ENCODE data around the gene ZNF641. TPM values are rescaled to one million over a fixed set of nuclear protein-coding genes. Genes with fewer than 3 reads are reported as not detected.
A peak's percentile ranks its signal among the peaks of the same experiment; 100 is the strongest.

Gene ZNF641
- total and polyA plus RNA-seq, 7 experiments from 2014 or later: 13.4 to 50.3 (median 26.9) TPM

DNA sequence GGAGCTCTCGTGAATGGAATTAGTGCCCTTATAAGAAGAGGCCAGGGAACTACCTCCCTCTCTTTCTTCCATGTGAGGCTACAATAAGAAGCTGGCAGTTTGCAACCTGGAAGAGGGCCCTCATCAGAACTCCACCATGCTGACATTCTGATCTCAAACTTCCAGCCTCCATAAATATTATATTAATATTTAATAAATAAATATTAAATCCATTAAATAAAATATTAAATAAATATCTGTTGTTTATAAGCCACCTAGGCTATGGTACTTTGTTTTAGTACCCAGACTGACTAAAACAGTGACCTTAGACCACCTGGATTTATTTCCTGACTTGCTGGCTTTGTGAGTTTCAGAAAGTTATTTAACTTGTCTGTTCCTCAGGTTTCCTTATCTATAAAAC is 49.9 kb downstream of the ZNF641 start:
- CTCF ChIA-PET: no interaction called here
- Mint-ChIP-seq H3K4me1 (peaks cover 9 to 15% (median 12%) of the 10 kb centered on the region in 7 donors), H3K4me3 (no peak overlapping the region), H3K36me3 (peaks cover 0 to 4% (median 0%) of the 10 kb centered on the region in 5 donors), H3K27ac (no peak overlapping the region), H3K9me3 (no peaks in the 10 kb centered on the region), H3K27me3 (peaks cover 6 to 18% (median 10%) of the 10 kb centered on the region in 5 donors)
- no peak overlapping the region for H3K27ac ChIP-seq (ENCODE audit: low read depth, low read length)
- no peaks in the 10 kb centered on the region for H3K27me3 ChIP-seq (ENCODE audit: control insufficient read depth in 2 of 2, insufficient read depth in 2 of 2, low read length in 2 of 2)
- H3K9me3 ChIP-seq (ENCODE audit: control insufficient read depth in 2 of 3, low read length in 3 of 3): no peaks in the 10 kb centered on the region
- no peak overlapping the region for H3K4me3 ChIP-seq (ENCODE audit: low read length)
- POLR2A ChIA-PET: no interaction called here
- DNase-seq: no peak
- H3K4me1 ChIP-seq (ENCODE audit: control insufficient read depth in 2 of 2, insufficient read depth in 2 of 2, low read length in 2 of 2): no peaks in the 10 kb centered on the region
- H3K36me3 ChIP-seq (ENCODE audit: control insufficient read depth in 2 of 3, insufficient read depth in 3 of 3, low read length in 3 of 3): no peaks in the 10 kb centered on the region
- no peak for ATAC-seq
- intact Hi-C loops (cut with micrococcal nuclease): no loop called here

DNA sequence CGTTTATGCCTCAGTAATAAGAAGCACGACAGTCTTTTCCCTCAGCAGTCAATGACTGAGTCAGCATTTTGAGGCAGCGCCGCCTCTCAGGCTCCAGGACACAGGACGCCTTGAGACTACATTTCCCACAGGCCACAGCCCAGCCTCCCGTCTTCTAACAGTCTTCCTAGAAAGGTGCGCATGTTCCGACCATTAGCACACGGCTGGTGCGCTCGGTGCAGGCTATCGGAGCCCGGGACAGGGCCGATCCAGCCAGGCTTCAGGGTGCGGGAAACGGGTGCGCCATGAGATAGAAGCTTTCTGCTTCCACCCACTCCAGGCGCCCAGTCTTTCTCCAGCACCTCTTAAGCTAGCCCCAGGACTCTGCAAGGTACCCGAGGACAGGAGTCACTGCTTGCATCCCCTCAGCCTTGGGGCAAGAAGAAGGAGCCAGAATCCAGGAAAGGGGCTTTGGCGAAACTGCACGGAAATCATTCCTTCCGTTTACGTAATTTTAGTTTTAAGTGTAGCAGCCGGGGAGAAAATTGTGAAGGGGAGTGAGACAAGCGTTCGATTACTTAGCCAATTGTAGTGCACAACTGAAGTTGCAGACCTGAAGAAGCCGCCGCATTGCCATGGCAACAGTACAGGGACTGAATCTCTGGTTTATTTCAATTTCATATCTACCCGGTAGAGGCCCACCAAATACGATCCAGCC is 54.0 kb downstream of the ZNF641 start:
- peak overlapping the region in 8 of 9 donors; percentile 12 to 87 (median 40) for H3K27ac Mint-ChIP-seq
- POLR2A ChIA-PET: interaction anchor here (0.7 to 1.3 kb wide), 4 partner anchors 10 to 200 kb away, joined by 3 to 4 read pairs (median 3); no protein-coding TSS in a partner anchor

DNA sequence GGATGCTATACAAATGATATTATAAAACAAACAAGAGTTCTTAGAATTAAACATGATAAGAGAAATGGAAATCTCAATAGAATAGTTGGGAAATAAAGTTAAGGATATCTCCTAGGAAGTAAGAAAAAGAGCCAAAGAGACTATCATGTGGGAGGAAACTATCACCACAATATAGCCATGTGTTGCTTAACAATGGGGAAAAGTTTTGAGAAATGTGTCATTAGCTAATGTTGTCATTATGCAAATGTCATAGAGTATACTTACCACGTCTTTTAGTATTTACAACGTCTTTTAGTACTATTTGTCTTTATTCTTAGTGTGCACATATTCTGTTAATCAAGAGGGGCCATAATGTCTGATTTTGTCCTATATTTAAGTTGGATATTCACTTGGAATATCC is 58.7 kb downstream of the ZNF641 start:
- Histone ChIP-seq H3K36me3 (ENCODE audit: control insufficient read depth in 2 of 3, insufficient read depth in 3 of 3, low read length in 3 of 3) (no peaks in the 10 kb centered on the region), H3K4me3 (ENCODE audit: low read length) (no peak overlapping the region), H3K27ac (ENCODE audit: low read depth, low read length) (no peak overlapping the region), H3K4me1 (ENCODE audit: control insufficient read depth in 2 of 2, insufficient read depth in 2 of 2, low read length in 2 of 2) (no peaks in the 10 kb centered on the region), H3K9me3 (ENCODE audit: control insufficient read depth in 2 of 3, low read length in 3 of 3) (no peaks in the 10 kb centered on the region), H3K27me3 (ENCODE audit: control insufficient read depth in 2 of 2, insufficient read depth in 2 of 2, low read length in 2 of 2) (no peaks in the 10 kb centered on the region)
- Mint-ChIP-seq H3K36me3 (peaks cover 0 to 7% (median 0%) of the 10 kb centered on the region in 5 donors), H3K27me3 (peaks cover 0 to 16% (median 7%) of the 10 kb centered on the region in 5 donors), H3K9me3 (peaks cover 0 to 2% (median 0%) of the 10 kb centered on the region in 11 donors), H3K4me1 (peaks cover 8 to 15% (median 10%) of the 10 kb centered on the region in 7 donors), H3K4me3 (no peak overlapping the region), H3K27ac (no peak overlapping the region)
- intact Hi-C loops (cut with micrococcal nuclease): no loop called here
- DNase-seq (no peak), ATAC-seq (no peak)
- CTCF ChIA-PET: no interaction called here
- POLR2A ChIA-PET: interaction anchor here (0.9 kb wide), 1 partner anchor 10 kb away, joined by 3 read pairs; no protein-coding TSS in a partner anchor

More for the DNA sequence above, 54.0 kb downstream of the ZNF641 start:
- Mint-ChIP-seq H3K4me1 (peaks cover 9 to 16% (median 12%) of the 10 kb centered on the region in 7 donors), H3K9me3 (no peaks in the 10 kb centered on the region), H3K36me3 (peaks cover 0 to 4% (median 0%) of the 10 kb centered on the region in 5 donors), H3K27me3 (peaks cover 6 to 18% (median 10%) of the 10 kb centered on the region in 5 donors), H3K4me3 (peak overlapping the region; percentile 66 to 89 (median 84))
- Histone ChIP-seq H3K9me3 (ENCODE audit: control insufficient read depth in 2 of 3, low read length in 3 of 3) (no peaks in the 10 kb centered on the region), H3K4me3 (ENCODE audit: low read length) (peak overlapping the region; percentile 45), H3K27ac (ENCODE audit: low read depth, low read length) (peak overlapping the region; percentile 50), H3K27me3 (ENCODE audit: control insufficient read depth in 2 of 2, insufficient read depth in 2 of 2, low read length in 2 of 2) (no peaks in the 10 kb centered on the region), H3K36me3 (ENCODE audit: control insufficient read depth in 2 of 3, insufficient read depth in 3 of 3, low read length in 3 of 3) (no peaks in the 10 kb centered on the region), H3K4me1 (ENCODE audit: control insufficient read depth in 2 of 2, insufficient read depth in 2 of 2, low read length in 2 of 2) (no peaks in the 10 kb centered on the region)
- CTCF ChIA-PET: interaction anchor here (2.0 kb wide), 1 partner anchor 10 kb away, joined by 4 read pairs; no protein-coding TSS in a partner anchor
- peak; percentile 81 for ATAC-seq
- peak in 8 of 9 donors; percentile 23 to 49 (median 33) for DNase-seq
- intact Hi-C loops (cut with micrococcal nuclease): loop anchor here in 1 of 2 donors (1.0 to 2.0 kb wide), 2 partner anchors 54 to 98 kb away; partner anchors contain the start of gene ZNF641

DNA sequence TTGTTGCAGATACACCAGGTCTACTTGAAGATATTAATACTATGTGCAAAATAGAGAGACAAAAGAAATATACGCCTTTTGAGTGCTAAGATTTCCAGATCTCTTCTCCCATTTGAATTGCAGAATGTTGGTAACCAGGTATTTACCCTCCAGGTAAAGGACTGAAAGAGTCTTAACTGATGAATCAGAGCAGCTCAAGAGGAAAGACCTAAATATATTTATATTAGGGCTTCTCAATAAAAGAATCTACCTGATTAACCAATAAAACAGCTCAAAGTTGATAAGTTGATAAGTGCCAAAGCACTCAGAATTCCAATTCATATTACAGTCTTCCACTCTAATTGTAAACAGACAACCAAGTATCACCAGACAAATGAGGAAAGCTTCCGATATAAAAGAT is 59.2 kb downstream of the ZNF641 start:
- H3K27me3 ChIP-seq (ENCODE audit: control insufficient read depth in 2 of 2, insufficient read depth in 2 of 2, low read length in 2 of 2): no peaks in the 10 kb centered on the region
- no peak overlapping the region for H3K4me3 ChIP-seq (ENCODE audit: low read length)
- DNase-seq: no peak
- Mint-ChIP-seq H3K4me3 (no peak overlapping the region), H3K27me3 (peaks cover 0 to 12% (median 3%) of the 10 kb centered on the region in 5 donors), H3K4me1 (peaks cover 3 to 15% (median 10%) of the 10 kb centered on the region in 7 donors), H3K9me3 (peaks cover 0 to 2% (median 0%) of the 10 kb centered on the region in 11 donors), H3K36me3 (peaks cover 0 to 6% (median 0%) of the 10 kb centered on the region in 5 donors), H3K27ac (no peak overlapping the region)
- H3K36me3 ChIP-seq (ENCODE audit: control insufficient read depth in 2 of 3, insufficient read depth in 3 of 3, low read length in 3 of 3): no peaks in the 10 kb centered on the region
- H3K4me1 ChIP-seq (ENCODE audit: control insufficient read depth in 2 of 2, insufficient read depth in 2 of 2, low read length in 2 of 2): peaks cover 2 to 3% of the 10 kb centered on the region in 2 donors
- intact Hi-C loops (cut with micrococcal nuclease): no loop called here
- no peaks in the 10 kb centered on the region for H3K9me3 ChIP-seq (ENCODE audit: control insufficient read depth in 2 of 3, low read length in 3 of 3)
- CTCF ChIA-PET: interaction anchor here (0.7 kb wide), 1 partner anchor 327 kb away, joined by 3 read pairs; no protein-coding TSS in a partner anchor
- no peak overlapping the region for H3K27ac ChIP-seq (ENCODE audit: low read depth, low read length)
- ATAC-seq: no peak
- POLR2A ChIA-PET: interaction anchor here (0.9 kb wide), 1 partner anchor 11 kb away, joined by 3 read pairs; no protein-coding TSS in a partner anchor

DNA sequence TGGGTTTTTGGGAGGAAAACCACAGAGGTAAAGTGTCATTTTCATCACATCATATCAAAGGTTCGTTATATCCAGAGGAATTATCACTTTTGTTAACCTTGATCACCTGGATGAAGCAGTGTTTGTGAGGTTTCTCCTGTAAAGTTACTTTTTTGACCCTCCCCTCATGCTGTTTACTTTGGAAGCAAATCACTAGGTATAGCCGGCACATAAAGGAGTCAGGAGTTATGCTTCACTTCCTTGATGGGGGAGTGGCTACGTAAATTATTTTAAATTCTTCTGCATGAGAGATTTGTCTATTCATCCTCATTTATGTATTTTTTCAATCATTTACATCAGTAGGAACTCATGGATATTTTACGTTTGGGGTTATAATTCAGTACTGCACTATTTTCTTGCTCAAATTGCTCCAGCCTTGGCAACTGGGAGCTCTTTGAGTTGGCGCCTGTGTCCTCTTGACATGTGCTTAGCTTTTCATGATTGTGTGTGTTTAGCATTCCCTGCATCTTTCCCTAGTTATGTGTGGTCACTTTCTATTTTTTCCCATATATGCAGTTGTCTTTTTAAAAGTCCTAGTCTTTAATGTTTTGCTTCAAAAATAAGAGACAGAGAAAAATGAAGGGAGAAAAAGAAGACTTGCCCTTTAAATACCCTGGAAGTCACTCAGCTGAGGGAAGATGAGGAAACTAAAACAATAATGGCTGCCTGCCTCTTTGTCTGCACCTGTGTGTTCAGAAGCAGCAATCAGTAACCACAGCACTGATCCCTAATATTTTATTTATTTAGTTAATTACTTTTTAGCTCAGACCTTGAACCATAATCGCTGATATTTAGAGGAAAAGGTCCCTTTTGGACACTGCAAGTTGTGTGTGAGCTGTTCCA is 62.1 kb downstream of the ZNF641 start:
- POLR2A ChIA-PET: interaction anchor here (0.6 to 0.8 kb wide), 2 partner anchors 91 to 168 kb away, joined by 3 read pairs; no protein-coding TSS in a partner anchor
- H3K27ac ChIP-seq (ENCODE audit: low read depth, low read length): no peak overlapping the region
- Mint-ChIP-seq H3K27me3 (peaks cover 0 to 12% (median 0%) of the 10 kb centered on the region in 5 donors), H3K9me3 (peaks cover 0 to 11% (median 2%) of the 10 kb centered on the region in 11 donors), H3K36me3 (peaks cover 0 to 4% (median 0%) of the 10 kb centered on the region in 5 donors), H3K4me1 (peaks cover 10 to 23% (median 19%) of the 10 kb centered on the region in 7 donors), H3K4me3 (no peak overlapping the region), H3K27ac (peak overlapping the region in 1 of 9 donors; percentile 6)
- no peak overlapping the region for H3K4me3 ChIP-seq (ENCODE audit: low read length)
- no peaks in the 10 kb centered on the region for H3K9me3 ChIP-seq (ENCODE audit: control insufficient read depth in 2 of 3, low read length in 3 of 3)
- no peaks in the 10 kb centered on the region for H3K36me3 ChIP-seq (ENCODE audit: control insufficient read depth in 2 of 3, insufficient read depth in 3 of 3, low read length in 3 of 3)
- peaks cover 12 to 14% of the 10 kb centered on the region in 2 donors for H3K4me1 ChIP-seq (ENCODE audit: control insufficient read depth in 2 of 2, insufficient read depth in 2 of 2, low read length in 2 of 2)
- CTCF ChIA-PET: no interaction called here
- intact Hi-C loops (cut with micrococcal nuclease): no loop called here
- no peaks in the 10 kb centered on the region for H3K27me3 ChIP-seq (ENCODE audit: control insufficient read depth in 2 of 2, insufficient read depth in 2 of 2, low read length in 2 of 2)
- ATAC-seq: no peak
- DNase-seq: no peak
